Measurements from ENCODE around the gene BANF1. TPM values are rescaled to one million over a fixed set of nuclear protein-coding genes. Genes with fewer than 3 reads are reported as not detected.

Gene BANF1
- total and polyA plus RNA-seq, 2 of the 13 experiments (the other 11 are each of a cell fraction or from before 2014, with no cell fraction given) = 40.5 to 86.5 TPM

DNA sequence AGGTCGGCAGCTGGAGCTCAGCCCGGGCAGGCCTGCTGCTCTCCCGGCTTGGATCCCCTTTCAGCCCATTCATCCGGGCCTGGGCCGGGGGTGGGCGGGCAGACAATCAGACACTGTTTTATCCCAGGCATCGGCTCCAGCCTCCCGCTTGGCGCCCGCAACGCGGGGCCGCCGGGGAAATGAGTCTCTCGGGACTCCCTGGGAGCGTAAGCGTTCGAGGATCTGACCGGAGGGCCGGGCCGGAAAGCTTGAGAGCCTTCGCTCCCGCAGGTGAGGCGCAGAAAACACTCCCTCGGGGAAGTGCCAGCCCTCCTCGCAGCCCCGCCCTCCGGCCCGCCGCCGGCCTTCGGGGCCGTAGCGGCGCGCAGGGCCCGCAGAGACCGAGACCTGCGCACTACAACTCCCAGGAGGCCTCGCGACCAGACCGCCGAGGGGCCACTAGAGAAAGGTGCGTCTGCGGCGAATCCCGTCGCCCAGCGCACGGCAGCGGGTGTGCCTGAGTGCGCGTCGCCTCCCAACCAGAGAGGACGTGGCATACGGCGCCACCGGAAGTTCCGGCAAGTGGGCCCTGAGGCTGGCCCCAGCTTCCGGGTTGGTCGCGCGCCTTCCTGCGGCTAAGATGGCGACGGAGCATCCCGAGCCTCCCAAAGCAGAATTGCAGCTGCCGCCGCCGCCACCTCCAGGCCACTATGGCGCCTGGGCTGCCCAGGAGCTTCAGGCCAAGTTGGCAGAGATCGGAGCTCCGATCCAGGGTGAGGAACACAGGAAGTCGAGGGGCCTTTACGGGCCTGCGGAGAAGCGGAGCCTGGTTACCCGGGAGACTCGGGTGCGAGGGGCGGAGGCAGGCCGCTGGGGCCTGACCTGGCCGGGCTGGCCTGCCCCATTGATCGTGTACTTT, 49.7 kb downstream of the BANF1 start, which contains the start of gene SF3B2 (continued):
- TF ChIP-seq DRAP1 (CRISPR knock-in tag; IDR thresholded peaks at IDR 0.05) (peak; percentile 81), FOSL2 (CRISPR knock-in tag; IDR thresholded peaks at IDR 0.05) (peak; percentile 15; the same call in 1 of the 2 replicates), LCORL (IDR thresholded peaks at IDR 0.05) (no peak), LCORL (CRISPR knock-in tag; IDR thresholded peaks at IDR 0.05) (peak; percentile 90), ZNF335 (CRISPR knock-in tag; IDR thresholded peaks at IDR 0.05) (peak; percentile 96), TARDBP (CRISPR knock-in tag; IDR thresholded peaks at IDR 0.05) (peak; percentile 70; the same call in 1 of the 2 replicates), HOXA5 (CRISPR knock-in tag; IDR thresholded peaks at IDR 0.05) (no peak; the same call in 1 of the 2 replicates), TAF1 (CRISPR knock-in tag; IDR thresholded peaks at IDR 0.05) (peak; percentile 96), ZNF136 (CRISPR knock-in tag; IDR thresholded peaks at IDR 0.05; ENCODE audit: low read depth) (no peak; the same call in 1 of the 2 replicates), ZNF678 (CRISPR knock-in tag; IDR thresholded peaks at IDR 0.05) (0 out of 2 replicates have a peak, but pooled peaks have one; percentile 44), ZNF577 (CRISPR knock-in tag; IDR thresholded peaks at IDR 0.05; ENCODE audit: borderline replicate concordance, low read depth) (no peak), AGO1 (IDR thresholded peaks at IDR 0.05; ENCODE audit: low read depth, low read length, poor library complexity, severe bottlenecking) (peak; percentile 38), REPIN1 (CRISPR knock-in tag; IDR thresholded peaks at IDR 0.05; ENCODE audit: borderline replicate concordance, low read depth) (peak; percentile 75; the same call in 1 of the 2 replicates), GMEB2 (CRISPR knock-in tag; IDR thresholded peaks at IDR 0.05; ENCODE audit: low read depth) (peak; percentile 91), ZBTB8A (CRISPR knock-in tag; IDR thresholded peaks at IDR 0.05; ENCODE audit: borderline replicate concordance, low read depth) (no peak), ATF4 (CRISPR knock-in tag; IDR thresholded peaks at IDR 0.05) (peak in 1 of 2 experiments; percentile 14; a peak in 1 of 4 replicates), E2F2 (CRISPR knock-in tag; IDR thresholded peaks at IDR 0.05; ENCODE audit: borderline replicate concordance) (peak; percentile 59), DPF2 (CRISPR knock-in tag; IDR thresholded peaks at IDR 0.05; ENCODE audit: borderline replicate concordance, low read depth) (no peak; the same call in 1 of the 2 replicates), SUZ12 (IDR thresholded peaks at IDR 0.05; ENCODE audit: low read depth, low read length) (peak; percentile 66), NFE2L2 (IDR thresholded peaks at IDR 0.05; ENCODE audit: low read length) (no peak), TCF12 (IDR thresholded peaks at IDR 0.05) (no peak), TCF12 (CRISPR knock-in tag; IDR thresholded peaks at IDR 0.05) (0 out of 2 replicates have a peak, but pooled peaks have one; percentile 13), SETDB1 (CRISPR knock-in tag; IDR thresholded peaks at IDR 0.05; ENCODE audit: borderline replicate concordance) (no peak)
- TF ChIP-seq, protein P1, sequence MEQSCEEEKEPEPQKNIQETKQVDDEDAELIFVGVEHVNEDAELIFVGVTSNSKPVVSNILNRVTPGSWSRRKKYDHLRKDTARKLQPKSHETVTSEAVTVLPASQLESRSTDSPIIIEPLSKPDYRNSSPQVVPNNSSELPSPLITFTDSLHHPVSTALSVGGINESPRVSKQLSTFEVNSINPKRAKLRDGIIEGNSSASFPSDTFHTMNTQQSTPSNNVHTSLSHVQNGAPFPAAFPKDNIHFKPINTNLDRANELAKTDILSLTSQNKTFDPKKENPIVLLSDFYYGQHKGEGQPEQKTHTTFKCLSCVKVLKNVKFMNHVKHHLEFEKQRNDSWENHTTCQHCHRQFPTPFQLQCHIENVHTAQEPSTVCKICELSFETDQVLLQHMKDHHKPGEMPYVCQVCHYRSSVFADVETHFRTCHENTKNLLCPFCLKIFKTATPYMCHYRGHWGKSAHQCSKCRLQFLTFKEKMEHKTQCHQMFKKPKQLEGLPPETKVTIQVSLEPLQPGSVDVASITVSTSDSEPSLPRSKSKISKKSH (CRISPR knock-in tag; IDR thresholded peaks at IDR 0.05; ENCODE audit: borderline replicate concordance) = peak; percentile 79; the same call in 1 of the 2 replicates

Data from HepG2 (cell line).